ENCODE data around the gene EFNA2.
A peak's percentile ranks its signal among the peaks of the same experiment; 100 is the strongest.

EFNA2 gene

GRCh38 chr19:1260749-1261537, 24.7 kb upstream of the EFNA2 start:
- peaks cover 0 to 2% (median 0%) of the 10 kb centered on the region in 5 donors for H3K9me3 ChIP-seq (ENCODE audit: control insufficient read depth in 5 of 5, low read length in 5 of 5)
- peaks cover 0 to 22% (median 13%) of the 10 kb centered on the region in 5 donors for H3K36me3 ChIP-seq (ENCODE audit: control insufficient read depth in 5 of 5, insufficient read depth in 5 of 5, low read length in 5 of 5)
- peaks cover 16 to 75% (median 64%) of the 10 kb centered on the region in 5 donors for H3K4me1 ChIP-seq (ENCODE audit: control insufficient read depth in 5 of 5, insufficient read depth in 5 of 5, low read length in 5 of 5)
- peak overlapping the region in 4 of 5 donors; percentile 6 to 74 (median 73) for H3K9ac ChIP-seq (ENCODE audit: low read length in 5 of 5)
- peak overlapping the region; percentile 67 to 81 (median 72) for H3K4me3 ChIP-seq (ENCODE audit: low read depth in 1 of 5, low read length in 5 of 5)
- H3K27ac ChIP-seq (ENCODE audit: low read depth, low read length), result peak overlapping the region; percentile 90
- peaks cover 0 to 6% (median 0%) of the 10 kb centered on the region in 5 donors for H3K27me3 ChIP-seq (ENCODE audit: control insufficient read depth in 5 of 5, insufficient read depth in 4 of 5, low read length in 5 of 5)

- Histone ChIP-seq H3K9me3 (ENCODE audit: control insufficient read depth in 5 of 5, low read length in 5 of 5) (peaks cover 0 to 2% (median 0%) of the 10 kb centered on the region in 5 donors), H3K27ac (ENCODE audit: low read depth, low read length) (peak overlapping the region; percentile 86), H3K4me1 (ENCODE audit: control insufficient read depth in 5 of 5, insufficient read depth in 5 of 5, low read length in 5 of 5) (peaks cover 17 to 78% (median 68%) of the 10 kb centered on the region in 5 donors), H3K27me3 (ENCODE audit: control insufficient read depth in 5 of 5, insufficient read depth in 4 of 5, low read length in 5 of 5) (peaks cover 0 to 6% (median 0%) of the 10 kb centered on the region in 5 donors), H3K4me3 (ENCODE audit: low read depth in 1 of 5, low read length in 5 of 5) (peak overlapping the region; percentile 67 to 81 (median 72)), H3K9ac (ENCODE audit: low read length in 5 of 5) (peak overlapping the region in 4 of 5 donors; percentile 6 to 74 (median 73)), H3K36me3 (ENCODE audit: control insufficient read depth in 5 of 5, insufficient read depth in 5 of 5, low read length in 5 of 5) (peaks cover 0 to 18% (median 10%) of the 10 kb centered on the region in 5 donors)
These were observed 24.2 kb upstream of the EFNA2 start for GRCh38 chr19:1261538-1261797.

- Histone ChIP-seq H3K9ac (ENCODE audit: low read length in 5 of 5) (peak overlapping the region in 3 of 5 donors; percentile 55 to 73 (median 73)), H3K27me3 (ENCODE audit: control insufficient read depth in 5 of 5, insufficient read depth in 4 of 5, low read length in 5 of 5) (peaks cover 0 to 6% (median 0%) of the 10 kb centered on the region in 5 donors), H3K4me1 (ENCODE audit: control insufficient read depth in 5 of 5, insufficient read depth in 5 of 5, low read length in 5 of 5) (peaks cover 17 to 77% (median 69%) of the 10 kb centered on the region in 5 donors), H3K36me3 (ENCODE audit: control insufficient read depth in 5 of 5, insufficient read depth in 5 of 5, low read length in 5 of 5) (peaks cover 0 to 13% (median 5%) of the 10 kb centered on the region in 5 donors), H3K9me3 (ENCODE audit: control insufficient read depth in 5 of 5, low read length in 5 of 5) (peaks cover 0 to 2% (median 0%) of the 10 kb centered on the region in 5 donors), H3K27ac (ENCODE audit: low read depth, low read length) (peak overlapping the region; percentile 86), H3K4me3 (ENCODE audit: low read depth in 1 of 5, low read length in 5 of 5) (peak overlapping the region in 3 of 5 donors; percentile 67 to 81 (median 73))
These were observed 23.7 kb upstream of the EFNA2 start for GRCh38 chr19:1261798-1262622.

GRCh38 chr19:1262623-1263123, 23.0 kb upstream of the EFNA2 start:
- H3K9ac ChIP-seq (ENCODE audit: low read length in 5 of 5), result no peak overlapping the region
- peaks cover 0 to 7% (median 0%) of the 10 kb centered on the region in 5 donors for H3K36me3 ChIP-seq (ENCODE audit: control insufficient read depth in 5 of 5, insufficient read depth in 5 of 5, low read length in 5 of 5)
- no peak overlapping the region for H3K4me3 ChIP-seq (ENCODE audit: low read depth in 1 of 5, low read length in 5 of 5)
- H3K27me3 ChIP-seq (ENCODE audit: control insufficient read depth in 5 of 5, insufficient read depth in 4 of 5, low read length in 5 of 5), result peaks cover 0 to 6% (median 0%) of the 10 kb centered on the region in 5 donors
- H3K4me1 ChIP-seq (ENCODE audit: control insufficient read depth in 5 of 5, insufficient read depth in 5 of 5, low read length in 5 of 5), result peaks cover 17 to 77% (median 73%) of the 10 kb centered on the region in 5 donors
- H3K9me3 ChIP-seq (ENCODE audit: control insufficient read depth in 5 of 5, low read length in 5 of 5), result peaks cover 0 to 2% (median 0%) of the 10 kb centered on the region in 5 donors
- H3K27ac ChIP-seq (ENCODE audit: low read depth, low read length), result peak overlapping the region; percentile 86

GRCh38 chr19:1263188-1263587, 22.5 kb upstream of the EFNA2 start:
- peaks cover 0 to 2% (median 0%) of the 10 kb centered on the region in 5 donors for H3K9me3 ChIP-seq (ENCODE audit: control insufficient read depth in 5 of 5, low read length in 5 of 5)
- peaks cover 0 to 3% (median 0%) of the 10 kb centered on the region in 5 donors for H3K36me3 ChIP-seq (ENCODE audit: control insufficient read depth in 5 of 5, insufficient read depth in 5 of 5, low read length in 5 of 5)
- no peak overlapping the region for H3K4me3 ChIP-seq (ENCODE audit: low read depth in 1 of 5, low read length in 5 of 5)
- H3K27ac ChIP-seq (ENCODE audit: low read depth, low read length), result peak overlapping the region; percentile 86
- H3K9ac ChIP-seq (ENCODE audit: low read length in 5 of 5), result no peak overlapping the region
- H3K4me1 ChIP-seq (ENCODE audit: control insufficient read depth in 5 of 5, insufficient read depth in 5 of 5, low read length in 5 of 5), result peaks cover 17 to 77% (median 73%) of the 10 kb centered on the region in 5 donors
- H3K27me3 ChIP-seq (ENCODE audit: control insufficient read depth in 5 of 5, insufficient read depth in 4 of 5, low read length in 5 of 5), result peaks cover 0 to 6% (median 0%) of the 10 kb centered on the region in 5 donors

- Histone ChIP-seq H3K27ac (ENCODE audit: low read depth, low read length) (peak overlapping the region; percentile 79), H3K4me1 (ENCODE audit: control insufficient read depth in 5 of 5, insufficient read depth in 5 of 5, low read length in 5 of 5) (peaks cover 17 to 73% (median 67%) of the 10 kb centered on the region in 5 donors), H3K9ac (ENCODE audit: low read length in 5 of 5) (peak overlapping the region in 1 of 5 donors; percentile 2), H3K9me3 (ENCODE audit: control insufficient read depth in 5 of 5, low read length in 5 of 5) (no peaks in the 10 kb centered on the region), H3K36me3 (ENCODE audit: control insufficient read depth in 5 of 5, insufficient read depth in 5 of 5, low read length in 5 of 5) (no peaks in the 10 kb centered on the region), H3K27me3 (ENCODE audit: control insufficient read depth in 5 of 5, insufficient read depth in 4 of 5, low read length in 5 of 5) (no peaks in the 10 kb centered on the region), H3K4me3 (ENCODE audit: low read depth in 1 of 5, low read length in 5 of 5) (no peak overlapping the region)
These were observed 20.7 kb upstream of the EFNA2 start for GRCh38 chr19:1264801-1265614.

- peak overlapping the region; percentile 89 for H3K27ac ChIP-seq (ENCODE audit: low read depth, low read length)
- H3K27me3 ChIP-seq (ENCODE audit: control insufficient read depth in 5 of 5, insufficient read depth in 4 of 5, low read length in 5 of 5), result no peaks in the 10 kb centered on the region
- peaks cover 0 to under 1% (median under 1%) of the 10 kb centered on the region in 5 donors for H3K36me3 ChIP-seq (ENCODE audit: control insufficient read depth in 5 of 5, insufficient read depth in 5 of 5, low read length in 5 of 5)
- H3K4me1 ChIP-seq (ENCODE audit: control insufficient read depth in 5 of 5, insufficient read depth in 5 of 5, low read length in 5 of 5), result peaks cover 17 to 73% (median 67%) of the 10 kb centered on the region in 5 donors
- H3K4me3 ChIP-seq (ENCODE audit: low read depth in 1 of 5, low read length in 5 of 5), result peak overlapping the region in 4 of 5 donors; percentile 30 to 63 (median 49)
- H3K9ac ChIP-seq (ENCODE audit: low read length in 5 of 5), result peak overlapping the region in 4 of 5 donors; percentile 37 to 49 (median 40)
- H3K9me3 ChIP-seq (ENCODE audit: control insufficient read depth in 5 of 5, low read length in 5 of 5), result no peaks in the 10 kb centered on the region
These were observed 20.0 kb upstream of the EFNA2 start for GRCh38 chr19:1265615-1266128.

GRCh38 chr19:1266129-1266915, 19.4 kb upstream of the EFNA2 start:
- Histone ChIP-seq H3K4me3 (ENCODE audit: low read depth in 1 of 5, low read length in 5 of 5) (peak overlapping the region in 4 of 5 donors; percentile 30 to 63 (median 49)), H3K4me1 (ENCODE audit: control insufficient read depth in 5 of 5, insufficient read depth in 5 of 5, low read length in 5 of 5) (peaks cover 23 to 75% (median 70%) of the 10 kb centered on the region in 5 donors), H3K36me3 (ENCODE audit: control insufficient read depth in 5 of 5, insufficient read depth in 5 of 5, low read length in 5 of 5) (peaks cover 0 to 7% (median 7%) of the 10 kb centered on the region in 5 donors), H3K9ac (ENCODE audit: low read length in 5 of 5) (peak overlapping the region in 4 of 5 donors; percentile 37 to 49 (median 40)), H3K9me3 (ENCODE audit: control insufficient read depth in 5 of 5, low read length in 5 of 5) (no peaks in the 10 kb centered on the region), H3K27me3 (ENCODE audit: control insufficient read depth in 5 of 5, insufficient read depth in 4 of 5, low read length in 5 of 5) (no peaks in the 10 kb centered on the region), H3K27ac (ENCODE audit: low read depth, low read length) (peak overlapping the region; percentile 89)
